GM12864 (cell line): ENCODE data around the gene RERE.
"Not testable (repeated sequence)": the region's sequence is repeated elsewhere in the genome, so short reads cannot be mapped to it uniquely, and the experiment has no call there.

Experiments
- DNase-seq: peaks from one replicate; pipeline ENCODE4 v3.0.0-alpha.2; 2011; ENCODE audit warnings: low read depth
- H3K4me3 ChIP-seq: 2 replicates; pipeline ENCODE4 v1.5.1; 2011; ENCODE audit warnings: mild to moderate bottlenecking, low read depth, low read length, control low read depth
- TF ChIP-seq, protein P1 (sequence below): IDR thresholded peaks from 2 replicates; pipeline ENCODE4 v1.5.1; 2011; ENCODE audit warnings: low read depth, mild to moderate bottlenecking, moderate library complexity, low read length, control low read depth, inconsistent platforms; ENCODE audit errors: missing control alignments

The RERE gene

DNA sequence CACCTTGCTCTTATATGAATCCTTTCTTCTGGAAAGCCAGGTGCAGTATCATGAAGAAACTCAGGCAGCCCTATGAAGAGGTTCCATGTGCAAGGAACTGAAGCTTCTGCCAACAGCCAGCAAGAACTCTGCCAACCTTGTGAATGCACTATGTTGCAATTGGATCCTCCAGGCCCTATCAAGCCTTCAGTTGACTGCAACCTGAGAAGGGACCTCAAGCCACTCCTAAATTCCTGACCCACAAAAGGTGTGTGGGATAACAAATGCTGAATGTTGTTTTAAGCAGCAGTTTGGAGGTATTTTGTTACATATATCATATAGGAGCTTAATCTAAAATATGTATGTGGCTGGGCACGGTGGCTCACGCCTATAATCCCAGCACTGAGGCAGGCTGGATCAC lies 84.0 kb downstream of the RERE start:
- DNase-seq, result no peak
- TF ChIP-seq, protein P1, sequence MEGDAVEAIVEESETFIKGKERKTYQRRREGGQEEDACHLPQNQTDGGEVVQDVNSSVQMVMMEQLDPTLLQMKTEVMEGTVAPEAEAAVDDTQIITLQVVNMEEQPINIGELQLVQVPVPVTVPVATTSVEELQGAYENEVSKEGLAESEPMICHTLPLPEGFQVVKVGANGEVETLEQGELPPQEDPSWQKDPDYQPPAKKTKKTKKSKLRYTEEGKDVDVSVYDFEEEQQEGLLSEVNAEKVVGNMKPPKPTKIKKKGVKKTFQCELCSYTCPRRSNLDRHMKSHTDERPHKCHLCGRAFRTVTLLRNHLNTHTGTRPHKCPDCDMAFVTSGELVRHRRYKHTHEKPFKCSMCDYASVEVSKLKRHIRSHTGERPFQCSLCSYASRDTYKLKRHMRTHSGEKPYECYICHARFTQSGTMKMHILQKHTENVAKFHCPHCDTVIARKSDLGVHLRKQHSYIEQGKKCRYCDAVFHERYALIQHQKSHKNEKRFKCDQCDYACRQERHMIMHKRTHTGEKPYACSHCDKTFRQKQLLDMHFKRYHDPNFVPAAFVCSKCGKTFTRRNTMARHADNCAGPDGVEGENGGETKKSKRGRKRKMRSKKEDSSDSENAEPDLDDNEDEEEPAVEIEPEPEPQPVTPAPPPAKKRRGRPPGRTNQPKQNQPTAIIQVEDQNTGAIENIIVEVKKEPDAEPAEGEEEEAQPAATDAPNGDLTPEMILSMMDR, result no peak
- no peak overlapping the region for H3K4me3 ChIP-seq

DNA sequence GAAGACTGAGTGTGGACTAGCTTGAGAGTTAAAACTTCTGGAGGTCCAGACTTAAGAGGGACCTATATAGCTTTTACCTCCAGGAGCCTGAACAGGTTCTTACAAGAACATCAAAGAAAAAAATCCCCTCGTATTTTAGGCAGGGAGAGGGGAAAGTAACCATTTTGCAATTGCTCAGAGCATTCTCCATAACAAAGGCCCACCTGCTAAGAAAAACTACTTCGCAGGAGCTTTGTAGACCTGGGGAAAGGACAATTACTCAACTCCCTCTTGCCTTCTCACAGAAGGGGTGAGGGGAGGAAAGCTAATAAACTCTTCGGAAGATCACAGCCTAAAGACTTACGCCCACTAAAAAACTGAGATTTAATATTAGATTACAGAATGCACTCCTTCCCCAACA lies 86.3 kb downstream of the RERE start:
- TF ChIP-seq, protein P1, result no peak
- no peak overlapping the region for H3K4me3 ChIP-seq
- no peak for DNase-seq

DNA sequence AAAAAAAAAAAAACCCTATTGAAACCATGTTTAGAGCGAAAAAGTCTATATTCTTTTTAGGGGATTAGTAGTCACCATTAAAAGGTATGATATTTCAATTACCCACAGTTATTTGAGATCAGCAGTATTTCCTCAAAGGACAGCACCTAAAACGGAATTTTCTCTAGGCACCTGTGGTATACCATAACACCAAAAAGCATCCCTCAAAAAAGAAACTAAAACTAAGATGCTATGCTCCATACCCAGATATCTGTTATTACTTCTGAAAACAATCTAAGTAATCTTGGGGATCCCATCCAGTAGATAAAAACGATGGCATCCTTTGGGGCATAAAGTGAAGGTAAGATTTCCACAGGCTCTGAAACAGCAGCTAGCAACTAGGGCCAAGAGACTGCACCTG lies 89.0 kb downstream of the RERE start:
- TF ChIP-seq, protein P1, result no peak
- DNase-seq, result no peak
- no peak overlapping the region for H3K4me3 ChIP-seq

DNA sequence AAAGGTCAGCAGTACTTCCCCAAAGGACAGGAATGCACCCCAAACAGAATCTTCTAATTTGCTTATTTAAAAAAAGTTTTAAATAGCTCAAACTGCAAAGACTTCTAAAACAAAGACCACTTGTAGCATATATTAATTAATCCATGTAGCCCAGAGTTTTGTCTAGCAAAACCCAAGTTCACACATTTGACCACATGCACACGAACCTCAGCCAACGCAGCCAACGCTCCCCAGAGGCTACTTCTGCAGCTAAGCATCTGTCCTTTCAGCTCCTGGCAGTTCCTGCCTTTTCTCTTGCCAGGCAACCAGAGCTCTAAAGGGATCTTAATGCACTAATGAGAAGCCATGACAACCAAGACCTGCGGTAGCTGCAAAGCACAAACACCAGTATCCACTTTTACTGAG lies 89.6 kb downstream of the RERE start:
- no peak for DNase-seq
- TF ChIP-seq, protein P1, result no peak
- H3K4me3 ChIP-seq, result no peak overlapping the region

DNA sequence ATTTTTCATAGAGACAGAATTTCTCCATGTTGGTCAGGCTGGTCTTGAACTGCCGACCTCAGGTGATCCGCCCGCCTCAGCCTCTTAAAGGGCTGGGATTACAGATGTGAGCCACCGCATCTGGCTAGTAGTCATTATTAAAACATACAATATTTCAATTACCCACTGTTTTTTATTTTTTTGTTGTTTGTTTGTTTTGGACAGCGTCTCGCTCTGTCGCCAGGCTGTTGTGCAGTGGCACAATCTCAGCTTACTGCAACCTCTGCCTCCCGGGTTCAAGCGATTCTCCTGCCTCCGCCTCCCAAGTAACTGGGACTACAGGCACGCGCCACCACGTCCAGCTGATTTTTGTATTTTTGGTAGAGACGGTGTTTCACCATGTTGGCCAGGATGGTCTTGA lies 90.1 kb downstream of the RERE start:
- not testable (repeated sequence) for H3K4me3 ChIP-seq, DNase-seq

DNA sequence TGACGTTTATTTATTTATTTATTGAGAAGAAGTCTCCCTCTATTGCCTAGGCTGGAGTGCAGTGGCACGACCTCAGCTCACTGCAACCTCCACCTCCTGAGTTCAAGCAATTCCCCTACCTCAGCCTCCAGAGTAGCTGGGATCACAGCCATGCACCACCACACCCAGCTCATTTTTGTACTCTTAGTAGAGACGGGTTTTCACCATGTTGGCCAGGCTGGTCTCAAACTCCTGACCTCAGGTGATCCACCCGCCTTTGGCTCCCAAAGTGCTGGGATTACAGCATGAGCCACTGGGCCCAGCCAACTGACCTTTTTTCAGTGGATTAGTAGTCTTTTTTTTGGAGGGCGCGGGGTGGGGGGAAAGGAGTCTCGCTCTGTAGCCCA lies 90.6 kb downstream of the RERE start:
- not testable (repeated sequence) for H3K4me3 ChIP-seq, DNase-seq

DNA sequence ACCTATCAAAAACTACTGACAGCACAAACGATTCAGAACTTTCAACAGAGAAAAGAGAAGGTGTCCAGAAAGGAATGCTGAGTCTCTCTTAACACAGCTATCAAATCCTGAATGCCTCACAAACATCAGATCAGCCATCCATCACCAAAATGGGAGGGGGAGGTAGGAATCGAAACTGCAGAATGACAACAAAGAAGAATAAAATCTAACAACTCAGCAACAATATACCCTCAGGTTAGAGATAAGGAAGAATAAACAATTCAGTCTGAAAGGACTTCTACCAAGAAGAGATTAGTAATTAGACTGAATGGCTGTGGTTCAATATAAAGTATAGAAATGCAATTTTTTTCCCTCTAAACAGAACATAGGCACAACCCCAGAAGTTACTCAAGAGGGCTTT lies 94.4 kb downstream of the RERE start:
- H3K4me3 ChIP-seq, result no peak overlapping the region
- TF ChIP-seq, protein P1, result no peak
- DNase-seq, result no peak

DNA sequence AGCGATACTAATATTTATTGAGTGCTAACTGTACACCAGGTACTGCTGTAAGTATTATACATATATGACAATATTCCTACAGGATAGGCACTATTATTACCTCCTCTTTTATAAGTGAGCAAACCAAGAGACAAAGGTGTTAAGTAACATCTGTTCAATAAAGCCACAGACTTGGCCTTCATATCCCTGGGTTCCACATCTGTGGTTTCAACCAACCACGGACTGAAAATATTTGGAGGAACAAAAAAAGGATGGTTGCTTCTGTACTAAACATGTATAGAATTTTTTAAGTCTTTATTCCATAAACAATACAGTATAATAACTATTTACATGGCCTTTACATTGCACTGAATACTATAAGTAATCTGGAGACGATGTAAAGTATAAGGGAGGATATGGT lies 95.1 kb downstream of the RERE start:
- no peak for DNase-seq
- TF ChIP-seq, protein P1, result no peak
- no peak overlapping the region for H3K4me3 ChIP-seq
